Measurements from ENCODE around the gene ISLR2.
A peak's percentile ranks its signal among the peaks of the same experiment; 100 is the strongest.

The ISLR2 gene

DNA sequence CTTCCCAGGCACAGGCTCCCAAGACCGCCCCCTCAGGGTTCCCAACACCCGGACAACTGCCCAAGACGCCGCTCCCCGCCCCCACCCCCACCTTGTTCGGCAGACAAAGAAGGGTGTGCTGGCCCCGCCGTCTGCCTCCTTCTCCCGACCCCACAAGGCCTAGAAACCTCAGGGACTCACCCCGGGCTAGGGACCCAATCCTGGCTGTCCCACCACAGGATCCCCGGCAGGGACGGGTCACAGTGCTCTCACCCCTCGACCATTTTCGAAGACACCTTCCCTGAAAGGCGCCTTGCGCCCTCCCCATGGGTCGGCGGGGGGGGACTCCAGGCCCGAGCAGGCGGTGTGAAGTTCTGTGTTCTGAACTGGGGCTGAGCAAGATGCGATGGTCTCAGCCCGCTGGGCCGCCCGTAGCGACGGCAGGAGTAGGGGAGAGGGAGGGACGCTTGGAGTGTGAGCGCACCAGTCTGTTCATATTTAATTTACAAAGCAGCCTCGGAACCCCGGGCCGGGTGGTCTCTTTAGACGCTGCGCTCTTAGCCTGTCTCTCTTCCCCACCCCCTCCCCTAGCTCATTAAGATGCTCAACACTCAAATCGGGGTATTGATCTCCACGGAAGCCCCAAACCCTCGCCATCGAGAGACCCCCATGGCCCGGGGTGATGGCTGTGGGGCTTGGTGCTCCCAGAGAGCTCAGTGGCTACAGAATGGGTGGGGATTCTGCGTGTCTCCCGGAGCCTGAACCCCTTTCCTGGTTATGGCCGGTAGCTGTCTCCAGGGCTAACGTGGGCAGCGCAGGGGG lies 1.4 kb upstream of the ISLR2 start:
- H3K4me3 Mint-ChIP-seq: peak overlapping the region; percentile 80
- peak; percentile 34 for DNase-seq
- H3K27me3 Mint-ChIP-seq (ENCODE audit: low read depth, poor library complexity): peaks cover 80% of the 10 kb centered on the region
- no peak overlapping the region for H3K27ac Mint-ChIP-seq
- H3K4me1 Mint-ChIP-seq: peaks cover 59% of the 10 kb centered on the region
- H3K36me3 Mint-ChIP-seq (ENCODE audit: low read depth): peaks cover 5% of the 10 kb centered on the region
- TF ChIP-seq, protein P1, sequence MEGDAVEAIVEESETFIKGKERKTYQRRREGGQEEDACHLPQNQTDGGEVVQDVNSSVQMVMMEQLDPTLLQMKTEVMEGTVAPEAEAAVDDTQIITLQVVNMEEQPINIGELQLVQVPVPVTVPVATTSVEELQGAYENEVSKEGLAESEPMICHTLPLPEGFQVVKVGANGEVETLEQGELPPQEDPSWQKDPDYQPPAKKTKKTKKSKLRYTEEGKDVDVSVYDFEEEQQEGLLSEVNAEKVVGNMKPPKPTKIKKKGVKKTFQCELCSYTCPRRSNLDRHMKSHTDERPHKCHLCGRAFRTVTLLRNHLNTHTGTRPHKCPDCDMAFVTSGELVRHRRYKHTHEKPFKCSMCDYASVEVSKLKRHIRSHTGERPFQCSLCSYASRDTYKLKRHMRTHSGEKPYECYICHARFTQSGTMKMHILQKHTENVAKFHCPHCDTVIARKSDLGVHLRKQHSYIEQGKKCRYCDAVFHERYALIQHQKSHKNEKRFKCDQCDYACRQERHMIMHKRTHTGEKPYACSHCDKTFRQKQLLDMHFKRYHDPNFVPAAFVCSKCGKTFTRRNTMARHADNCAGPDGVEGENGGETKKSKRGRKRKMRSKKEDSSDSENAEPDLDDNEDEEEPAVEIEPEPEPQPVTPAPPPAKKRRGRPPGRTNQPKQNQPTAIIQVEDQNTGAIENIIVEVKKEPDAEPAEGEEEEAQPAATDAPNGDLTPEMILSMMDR (IDR thresholded peaks at IDR 0.05): no peak
- H3K9me3 Mint-ChIP-seq: peaks cover 18% of the 10 kb centered on the region

DNA sequence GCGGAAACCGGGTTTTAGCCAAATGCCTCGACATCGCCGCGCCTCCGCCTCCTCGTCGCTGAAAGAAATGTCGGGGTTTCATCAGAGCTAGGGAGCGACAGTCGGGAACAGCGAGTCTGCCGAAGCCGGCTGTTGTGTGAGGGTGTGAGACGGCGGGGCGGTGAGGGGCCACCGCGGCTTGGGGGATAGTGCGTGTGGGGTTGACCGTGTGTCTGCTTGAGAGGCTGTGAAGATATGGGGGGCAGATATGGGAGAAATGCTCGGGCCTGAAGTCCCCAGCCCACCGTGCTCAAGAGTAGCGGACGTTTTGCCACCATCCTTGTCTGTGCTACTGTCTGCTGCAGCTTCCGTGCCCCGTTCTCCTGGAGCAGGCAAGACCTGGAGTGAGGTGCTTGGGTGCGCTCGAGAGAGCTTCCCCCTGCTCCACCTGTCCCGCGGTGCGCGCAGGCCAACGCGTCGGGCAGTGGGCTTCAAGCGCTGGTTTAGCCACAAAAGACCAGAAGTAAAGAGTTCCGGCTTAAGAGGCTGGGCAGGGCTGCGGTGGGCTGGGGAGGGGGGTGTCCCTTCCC lies 716 bp upstream of the ISLR2 start:
- DNase-seq: peak; percentile 40
- Mint-ChIP-seq H3K36me3 (ENCODE audit: low read depth) (peaks cover 5% of the 10 kb centered on the region), H3K9me3 (peaks cover 18% of the 10 kb centered on the region), H3K27me3 (ENCODE audit: low read depth, poor library complexity) (peaks cover 82% of the 10 kb centered on the region), H3K27ac (no peak overlapping the region), H3K4me3 (peak overlapping the region; percentile 80), H3K4me1 (peaks cover 59% of the 10 kb centered on the region)
- TF ChIP-seq, protein P1 (IDR thresholded peaks at IDR 0.05): no peak

DNA sequence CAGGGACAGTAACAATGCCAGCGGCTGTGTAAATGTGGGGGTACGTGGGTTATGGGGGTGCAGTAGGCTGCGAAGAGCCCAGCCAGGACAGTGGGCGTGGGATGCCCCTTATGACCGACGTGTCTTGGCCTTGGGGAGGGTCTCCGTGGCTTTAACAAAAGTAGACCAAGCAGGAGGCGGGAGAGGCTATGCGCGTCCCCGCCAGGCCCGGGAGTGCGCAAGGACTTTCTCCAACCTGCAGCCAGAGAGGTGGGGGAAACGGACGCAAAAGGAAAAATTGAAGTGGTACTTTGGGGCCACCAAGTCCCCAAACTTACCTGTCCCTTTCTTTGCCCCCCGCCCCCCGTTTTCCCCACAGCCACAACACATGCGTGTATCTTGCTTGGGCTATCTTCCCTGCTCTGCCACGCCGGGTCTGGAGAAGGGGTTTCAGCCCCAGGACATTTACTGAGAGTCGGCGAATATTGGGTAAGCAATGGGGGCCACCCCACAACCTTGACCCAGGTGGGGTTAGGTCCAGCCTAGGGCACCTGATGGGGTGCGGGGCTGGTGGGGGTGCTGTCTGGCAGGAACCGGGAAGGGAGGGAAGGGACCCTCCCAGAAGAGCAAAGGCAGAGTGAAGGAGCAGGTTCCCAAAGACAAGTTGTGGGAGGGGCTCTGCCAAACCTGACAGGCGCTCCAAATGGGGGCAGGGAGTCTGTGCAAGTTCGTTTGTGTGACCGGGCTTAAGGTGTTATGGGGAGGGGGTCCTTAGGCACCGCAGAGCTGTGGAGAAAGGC lies 652 bp downstream of the ISLR2 start:
- Mint-ChIP-seq H3K4me1 (peaks cover 65% of the 10 kb centered on the region), H3K27ac (no peak overlapping the region), H3K9me3 (peaks cover 18% of the 10 kb centered on the region), H3K4me3 (peak overlapping the region; percentile 80), H3K36me3 (ENCODE audit: low read depth) (peaks cover 5% of the 10 kb centered on the region), H3K27me3 (ENCODE audit: low read depth, poor library complexity) (peaks cover 96% of the 10 kb centered on the region)
- DNase-seq: no peak
- TF ChIP-seq, protein P1 (IDR thresholded peaks at IDR 0.05): no peak

GRCh38 chr15:74131628-74132413 lies 1.4 kb downstream of the ISLR2 start:
- Mint-ChIP-seq H3K27me3 (ENCODE audit: low read depth, poor library complexity) (peaks cover 93% of the 10 kb centered on the region), H3K4me1 (peaks cover 67% of the 10 kb centered on the region), H3K4me3 (peak overlapping the region; percentile 80), H3K36me3 (ENCODE audit: low read depth) (peaks cover 5% of the 10 kb centered on the region), H3K27ac (no peak overlapping the region), H3K9me3 (peaks cover 18% of the 10 kb centered on the region)
- DNase-seq: no peak
- TF ChIP-seq, protein P1 (IDR thresholded peaks at IDR 0.05): no peak

DNA sequence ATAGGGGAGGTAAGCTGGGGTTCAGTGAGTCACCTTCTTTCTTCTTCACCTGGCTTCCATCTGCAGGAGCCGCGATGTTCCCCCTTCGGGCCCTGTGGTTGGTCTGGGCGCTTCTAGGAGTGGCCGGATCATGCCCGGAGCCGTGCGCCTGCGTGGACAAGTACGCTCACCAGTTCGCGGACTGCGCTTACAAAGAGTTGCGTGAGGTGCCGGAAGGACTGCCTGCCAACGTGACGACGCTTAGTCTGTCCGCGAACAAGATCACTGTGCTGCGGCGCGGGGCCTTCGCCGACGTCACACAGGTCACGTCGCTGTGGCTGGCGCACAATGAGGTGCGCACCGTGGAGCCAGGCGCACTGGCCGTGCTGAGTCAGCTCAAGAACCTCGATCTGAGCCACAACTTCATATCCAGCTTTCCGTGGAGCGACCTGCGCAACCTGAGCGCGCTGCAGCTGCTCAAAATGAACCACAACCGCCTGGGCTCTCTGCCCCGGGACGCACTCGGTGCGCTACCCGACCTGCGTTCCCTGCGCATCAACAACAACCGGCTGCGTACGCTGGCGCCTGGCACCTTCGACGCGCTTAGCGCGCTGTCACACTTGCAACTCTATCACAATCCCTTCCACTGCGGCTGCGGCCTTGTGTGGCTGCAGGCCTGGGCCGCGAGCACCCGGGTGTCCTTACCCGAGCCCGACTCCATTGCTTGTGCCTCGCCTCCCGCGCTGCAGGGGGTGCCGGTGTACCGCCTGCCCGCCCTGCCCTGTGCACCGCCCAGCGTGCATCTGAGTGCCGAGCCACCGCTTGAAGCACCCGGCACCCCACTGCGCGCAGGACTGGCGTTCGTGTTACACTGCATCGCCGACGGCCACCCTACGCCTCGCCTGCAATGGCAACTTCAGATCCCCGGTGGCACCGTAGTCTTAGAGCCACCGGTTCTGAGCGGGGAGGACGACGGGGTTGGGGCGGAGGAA lies 2.6 kb downstream of the ISLR2 start:
- peak; percentile 23 for DNase-seq
- TF ChIP-seq, protein P1 (IDR thresholded peaks at IDR 0.05): no peak
- Mint-ChIP-seq H3K4me1 (peaks cover 73% of the 10 kb centered on the region), H3K27ac (no peak overlapping the region), H3K9me3 (peaks cover 18% of the 10 kb centered on the region), H3K36me3 (ENCODE audit: low read depth) (peaks cover 5% of the 10 kb centered on the region), H3K4me3 (no peak overlapping the region), H3K27me3 (ENCODE audit: low read depth, poor library complexity) (peaks cover 81% of the 10 kb centered on the region)
